Loucy (cell line): Measurements from ENCODE around the gene POLA2.

Experiments
- H2AFZ ChIP-seq: fragments of 200-600 bp; sonication (generic); 2 replicates; pipeline ENCODE4 v1.6.0; 2016; ENCODE audit warnings: antibody characterized with exemption, mild to moderate bottlenecking, low read length, moderate library complexity
- H3F3A ChIP-seq: fragments of 200-600 bp; 2 replicates; pipeline ENCODE4 v1.6.0; 2016; ENCODE audit warnings: antibody characterized with exemption, low read depth, mild to moderate bottlenecking
- H3K27me3 ChIP-seq: fragments of 200-600 bp; sonication (generic); 2 replicates; pipeline ENCODE4 v1.6.1; 2014; ENCODE audit warnings: low read length, mild to moderate bottlenecking; ENCODE audit not compliant: insufficient read depth, poor library complexity, severe bottlenecking
- H3K36me3 ChIP-seq: fragments of 200-600 bp; sonication (generic); 2 replicates; pipeline ENCODE4 v1.6.1; 2016; ENCODE audit warnings: low read length; ENCODE audit not compliant: insufficient read depth
- H3K4me1 ChIP-seq: fragments of 200-600 bp; sonication (generic); 2 replicates; pipeline ENCODE4 v1.5.1; 2014; ENCODE audit warnings: low read length, mild to moderate bottlenecking; ENCODE audit not compliant: insufficient read depth, poor library complexity, severe bottlenecking
- H3K4me2 ChIP-seq: fragments of 200-600 bp; sonication (generic); 2 replicates; pipeline ENCODE4 v1.6.0; 2014; ENCODE audit warnings: antibody characterized with exemption, low read length, low read depth, mild to moderate bottlenecking; ENCODE audit not compliant: poor library complexity, severe bottlenecking
- H3K4me3 ChIP-seq: fragments of 200-600 bp; sonication (generic); 2 replicates; pipeline ENCODE4 v1.5.1; 2014; ENCODE audit warnings: low read length, mild to moderate bottlenecking, mixed read lengths; ENCODE audit not compliant: poor library complexity, severe bottlenecking
- H3K79me2 ChIP-seq: fragments of 200-600 bp; sonication (generic); 2 replicates; pipeline ENCODE4 v1.6.1; 2014; ENCODE audit warnings: low read length; ENCODE audit not compliant: insufficient read depth
- H3K9ac ChIP-seq: fragments of 200-600 bp; sonication (generic); 2 replicates; pipeline ENCODE4 v1.6.0; 2014; ENCODE audit warnings: mild to moderate bottlenecking, low read depth, low read length, moderate library complexity; ENCODE audit not compliant: poor library complexity, severe bottlenecking
- H3K9me2 ChIP-seq: fragments of 200-600 bp; sonication (generic); replicated peaks from 2 replicates; pipeline ENCODE4 v1.6.1; 2016; ENCODE audit warnings: low read depth, low read length, mixed read lengths
- H3K9me3 ChIP-seq: fragments of 200-600 bp; sonication (generic); 2 replicates; pipeline ENCODE4 v1.6.1; 2014; ENCODE audit warnings: mild to moderate bottlenecking, antibody characterized with exemption, low read length, low read depth; ENCODE audit not compliant: insufficient read depth
- H4K20me1 ChIP-seq: fragments of 200-600 bp; sonication (generic); 2 replicates; pipeline ENCODE4 v1.6.0; 2014; ENCODE audit warnings: antibody characterized with exemption, low read length, mild to moderate bottlenecking; ENCODE audit not compliant: insufficient read depth, poor library complexity, severe bottlenecking
- EZH2phosphoT487 ChIP-seq: fragments of 200-600 bp; IDR thresholded peaks from 2 replicates; pipeline ENCODE4 v1.6.1; 2018; ENCODE audit warnings: antibody characterized with exemption, mild to moderate bottlenecking, moderate library complexity, borderline replicate concordance
- TF ChIP-seq, protein P1 (sequence below): fragments of 200-600 bp; sonication (generic); conservative IDR thresholded peaks from 2 replicates; pipeline ENCODE4 v1.5.1; 2014; ENCODE audit warnings: mild to moderate bottlenecking, antibody characterized with exemption, low read length

The POLA2 gene, protein sequence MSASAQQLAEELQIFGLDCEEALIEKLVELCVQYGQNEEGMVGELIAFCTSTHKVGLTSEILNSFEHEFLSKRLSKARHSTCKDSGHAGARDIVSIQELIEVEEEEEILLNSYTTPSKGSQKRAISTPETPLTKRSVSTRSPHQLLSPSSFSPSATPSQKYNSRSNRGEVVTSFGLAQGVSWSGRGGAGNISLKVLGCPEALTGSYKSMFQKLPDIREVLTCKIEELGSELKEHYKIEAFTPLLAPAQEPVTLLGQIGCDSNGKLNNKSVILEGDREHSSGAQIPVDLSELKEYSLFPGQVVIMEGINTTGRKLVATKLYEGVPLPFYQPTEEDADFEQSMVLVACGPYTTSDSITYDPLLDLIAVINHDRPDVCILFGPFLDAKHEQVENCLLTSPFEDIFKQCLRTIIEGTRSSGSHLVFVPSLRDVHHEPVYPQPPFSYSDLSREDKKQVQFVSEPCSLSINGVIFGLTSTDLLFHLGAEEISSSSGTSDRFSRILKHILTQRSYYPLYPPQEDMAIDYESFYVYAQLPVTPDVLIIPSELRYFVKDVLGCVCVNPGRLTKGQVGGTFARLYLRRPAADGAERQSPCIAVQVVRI

DNA sequence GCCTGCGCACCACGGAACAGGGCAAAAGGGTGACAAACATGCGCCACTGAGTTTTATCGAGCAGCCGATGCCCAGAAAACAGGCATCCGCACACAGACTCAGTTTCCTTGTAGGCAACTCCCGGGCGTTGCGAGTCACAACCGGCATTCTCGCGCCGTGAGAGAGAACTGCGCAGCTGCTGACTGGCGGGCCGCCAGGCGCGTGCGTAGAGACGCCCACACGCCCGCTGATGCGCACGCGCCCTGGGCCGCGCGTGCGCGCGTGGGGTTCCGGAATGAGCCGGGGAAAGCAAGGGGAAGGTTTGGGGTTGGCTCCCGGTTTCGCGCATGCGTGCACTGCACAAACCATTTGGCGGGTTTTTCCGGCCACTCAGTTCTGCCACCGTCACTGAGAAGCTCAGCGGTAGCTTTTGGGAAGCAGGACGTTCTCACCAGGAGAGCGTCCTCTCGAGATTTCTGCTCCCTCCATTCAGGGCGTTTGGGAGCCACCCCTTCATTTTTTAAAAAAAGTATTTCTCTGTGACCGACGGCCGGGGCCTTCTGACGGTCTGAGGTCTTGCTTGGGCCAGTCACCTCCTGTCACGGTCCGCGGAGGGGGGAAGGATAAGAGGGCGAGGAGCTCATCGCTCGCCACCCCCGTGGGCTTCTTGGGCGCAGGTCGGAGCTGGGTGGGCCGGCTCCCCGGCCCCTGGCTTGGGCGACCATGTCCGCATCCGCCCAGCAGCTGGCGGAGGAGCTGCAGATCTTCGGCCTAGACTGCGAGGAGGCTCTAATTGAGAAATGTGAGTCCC, at the start of gene POLA2:
TSS of gene POLA2 (plus strand) at position 372 of the 790 bp plus-strand sequence. CDS start at position 703, 331 bp downstream.
- Histone ChIP-seq H4K20me1 (peaks cover 5% of the 10 kb centered on the region), H3K9me3 (no peaks in the 10 kb centered on the region), H3K79me2 (peaks cover 57% of the 10 kb centered on the region), H3K36me3 (no peaks in the 10 kb centered on the region), H3K4me3 (peak within 1 kb of the TSS; percentile 94), H3K9ac (peak within 1 kb of the TSS; percentile 96), H3K4me2 (peak within 1 kb of the TSS; percentile 94), H3K9me2 (no peaks in the 10 kb centered on the region), H2AFZ (peak within 1 kb of the TSS; percentile 87), H3K27me3 (no peaks in the 10 kb centered on the region), H3F3A (peaks cover 5% of the 10 kb centered on the region; the same call in 1 of the 2 replicates), H3K4me1 (peaks cover 51% of the 10 kb centered on the region)
- TF ChIP-seq EZH2phosphoT487 = no peak
- TF ChIP-seq, protein P1, sequence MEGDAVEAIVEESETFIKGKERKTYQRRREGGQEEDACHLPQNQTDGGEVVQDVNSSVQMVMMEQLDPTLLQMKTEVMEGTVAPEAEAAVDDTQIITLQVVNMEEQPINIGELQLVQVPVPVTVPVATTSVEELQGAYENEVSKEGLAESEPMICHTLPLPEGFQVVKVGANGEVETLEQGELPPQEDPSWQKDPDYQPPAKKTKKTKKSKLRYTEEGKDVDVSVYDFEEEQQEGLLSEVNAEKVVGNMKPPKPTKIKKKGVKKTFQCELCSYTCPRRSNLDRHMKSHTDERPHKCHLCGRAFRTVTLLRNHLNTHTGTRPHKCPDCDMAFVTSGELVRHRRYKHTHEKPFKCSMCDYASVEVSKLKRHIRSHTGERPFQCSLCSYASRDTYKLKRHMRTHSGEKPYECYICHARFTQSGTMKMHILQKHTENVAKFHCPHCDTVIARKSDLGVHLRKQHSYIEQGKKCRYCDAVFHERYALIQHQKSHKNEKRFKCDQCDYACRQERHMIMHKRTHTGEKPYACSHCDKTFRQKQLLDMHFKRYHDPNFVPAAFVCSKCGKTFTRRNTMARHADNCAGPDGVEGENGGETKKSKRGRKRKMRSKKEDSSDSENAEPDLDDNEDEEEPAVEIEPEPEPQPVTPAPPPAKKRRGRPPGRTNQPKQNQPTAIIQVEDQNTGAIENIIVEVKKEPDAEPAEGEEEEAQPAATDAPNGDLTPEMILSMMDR = no peak

DNA sequence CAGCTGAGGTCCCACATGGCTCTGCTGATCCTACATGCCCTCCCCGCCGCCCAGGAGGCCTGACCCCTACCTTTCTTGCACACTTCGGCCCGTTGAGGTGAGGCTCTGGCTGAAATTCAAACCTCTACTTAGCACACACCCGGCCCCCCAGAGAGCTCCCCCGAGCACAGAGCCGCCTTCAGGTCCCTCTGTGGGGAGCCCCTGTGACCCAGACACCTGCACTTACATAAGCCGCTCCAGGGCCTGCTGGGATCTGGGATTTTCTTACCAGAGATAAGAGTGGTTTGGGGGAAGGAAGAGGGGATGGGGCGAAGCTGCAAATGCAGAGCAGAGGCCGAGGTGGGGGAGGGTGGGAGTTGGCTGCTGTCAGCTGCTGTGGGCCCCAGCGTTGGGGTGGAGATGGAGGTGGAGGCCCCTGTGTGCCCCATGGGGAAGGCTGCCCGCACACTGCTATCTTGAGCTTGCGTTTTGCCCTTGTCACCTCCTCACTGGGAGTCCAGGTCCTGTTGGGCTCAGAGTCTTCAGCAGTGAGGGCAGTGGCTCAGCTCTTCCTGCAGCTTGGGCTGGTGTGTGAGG, 49.4 kb upstream of the POLA2 start:
- peak overlapping the region; percentile 96 for H3K4me2 ChIP-seq
- peak overlapping the region; percentile 98 for H3K9ac ChIP-seq
- H3K9me2 ChIP-seq = no peaks in the 10 kb centered on the region

More for the DNA sequence above, 49.4 kb upstream of the POLA2 start:
- Histone ChIP-seq H2AFZ (no peak overlapping the region), H3K4me1 (peaks cover 57% of the 10 kb centered on the region), H3F3A (peaks cover 5% of the 10 kb centered on the region; the same call in 1 of the 2 replicates), H3K79me2 (peaks cover 27% of the 10 kb centered on the region), H3K9me3 (no peaks in the 10 kb centered on the region), H4K20me1 (peaks cover 5% of the 10 kb centered on the region), H3K27me3 (no peaks in the 10 kb centered on the region), H3K36me3 (peaks cover 19% of the 10 kb centered on the region; the same call in 1 of the 2 replicates), H3K4me3 (peak overlapping the region; percentile 91)
- TF ChIP-seq, protein P1 = no peak
- TF ChIP-seq EZH2phosphoT487 = no peak
